ENCODE measurements around the gene NMUR2.

Gene NMUR2

DNA sequence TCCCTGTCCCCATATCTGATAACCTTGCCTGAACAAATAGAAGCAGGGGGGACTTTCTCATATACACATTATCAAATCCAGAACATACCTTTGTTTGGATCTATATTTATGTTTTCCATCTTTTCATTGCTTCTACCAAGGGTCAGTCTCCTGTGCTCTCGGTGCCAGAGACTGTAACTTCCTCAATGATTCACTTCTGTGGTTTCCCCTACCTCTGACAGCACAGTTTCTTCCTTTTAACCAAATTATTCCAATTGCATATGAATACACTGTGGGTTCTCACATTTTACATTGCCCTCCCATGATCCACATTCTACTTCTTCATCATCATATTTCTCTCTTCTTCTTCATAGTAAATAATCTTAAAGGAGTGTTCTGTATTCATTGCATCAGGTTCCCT, 32.2 kb downstream of the NMUR2 start:
- no peak overlapping the region for H3K4me3 ChIP-seq (ENCODE audit: low read length in 2 of 2)
- H3K27me3 ChIP-seq (ENCODE audit: control insufficient read depth in 1 of 2, insufficient read depth in 2 of 2, low read length in 2 of 2), result no peaks in the 10 kb centered on the region
- H3K36me3 ChIP-seq (ENCODE audit: control insufficient read depth in 2 of 2, insufficient read depth in 2 of 2, low read length in 2 of 2), result no peaks in the 10 kb centered on the region
- no peak overlapping the region for H3K9ac ChIP-seq (ENCODE audit: low read length in 2 of 2)
- H3K27ac ChIP-seq (ENCODE audit: low read length), result no peak overlapping the region
- H3K9me3 ChIP-seq (ENCODE audit: control insufficient read depth in 2 of 2, low read length in 2 of 2), result no peaks in the 10 kb centered on the region
- H3K4me1 ChIP-seq (ENCODE audit: control insufficient read depth, insufficient read depth, low read length), result no peaks in the 10 kb centered on the region

DNA sequence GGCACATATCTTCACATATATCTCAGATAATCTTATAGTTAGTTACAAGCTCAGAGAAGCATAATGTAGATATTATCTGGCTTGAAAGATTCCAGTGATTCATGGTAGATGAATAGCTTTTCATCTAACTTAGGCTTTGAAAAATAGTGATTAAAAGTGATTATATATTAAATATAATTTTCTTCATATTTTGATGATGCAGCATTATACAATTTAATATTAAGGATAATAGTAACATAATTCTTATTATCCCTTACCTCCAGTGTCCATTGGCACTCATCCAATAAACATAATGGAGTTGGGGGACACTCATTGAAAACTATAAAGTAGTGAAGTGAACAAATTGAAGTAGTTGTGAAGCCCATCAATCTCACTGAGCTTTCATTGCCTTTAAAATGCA, 35.8 kb downstream of the NMUR2 start:
- no peak overlapping the region for H3K4me3 ChIP-seq (ENCODE audit: low read length in 2 of 2)
- no peaks in the 10 kb centered on the region for H3K4me1 ChIP-seq (ENCODE audit: control insufficient read depth, insufficient read depth, low read length)
- no peaks in the 10 kb centered on the region for H3K27me3 ChIP-seq (ENCODE audit: control insufficient read depth in 1 of 2, insufficient read depth in 2 of 2, low read length in 2 of 2)
- H3K9me3 ChIP-seq (ENCODE audit: control insufficient read depth in 2 of 2, low read length in 2 of 2), result no peaks in the 10 kb centered on the region
- no peak overlapping the region for H3K9ac ChIP-seq (ENCODE audit: low read length in 2 of 2)
- H3K36me3 ChIP-seq (ENCODE audit: control insufficient read depth in 2 of 2, insufficient read depth in 2 of 2, low read length in 2 of 2), result no peaks in the 10 kb centered on the region
- H3K27ac ChIP-seq (ENCODE audit: low read length), result no peak overlapping the region

DNA sequence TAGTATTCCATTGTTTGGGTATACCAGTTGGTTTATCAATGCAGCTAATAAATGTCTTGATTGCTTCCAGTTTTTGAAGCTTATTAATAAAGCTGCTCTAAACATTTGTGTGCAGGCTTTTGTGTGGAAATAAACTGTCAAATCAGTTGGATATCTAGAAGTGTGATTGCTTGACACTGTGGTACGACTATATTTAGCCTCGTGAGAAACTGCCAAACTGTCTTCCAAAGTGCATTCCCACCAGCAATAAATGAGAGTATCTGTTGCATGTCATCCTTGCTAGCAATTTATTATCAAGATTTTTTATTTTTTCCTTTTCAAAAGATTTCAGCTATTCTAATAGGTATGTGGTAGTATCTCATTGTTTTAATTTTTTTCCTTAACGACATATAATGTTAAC, 37.5 kb downstream of the NMUR2 start:
- Histone ChIP-seq H3K27ac (ENCODE audit: low read length) (no peak overlapping the region), H3K36me3 (ENCODE audit: control insufficient read depth in 2 of 2, insufficient read depth in 2 of 2, low read length in 2 of 2) (no peaks in the 10 kb centered on the region), H3K9ac (ENCODE audit: low read length in 2 of 2) (no peak overlapping the region), H3K4me3 (ENCODE audit: low read length in 2 of 2) (no peak overlapping the region), H3K4me1 (ENCODE audit: control insufficient read depth, insufficient read depth, low read length) (no peaks in the 10 kb centered on the region), H3K9me3 (ENCODE audit: control insufficient read depth in 2 of 2, low read length in 2 of 2) (no peaks in the 10 kb centered on the region), H3K27me3 (ENCODE audit: control insufficient read depth in 1 of 2, insufficient read depth in 2 of 2, low read length in 2 of 2) (no peaks in the 10 kb centered on the region)

DNA sequence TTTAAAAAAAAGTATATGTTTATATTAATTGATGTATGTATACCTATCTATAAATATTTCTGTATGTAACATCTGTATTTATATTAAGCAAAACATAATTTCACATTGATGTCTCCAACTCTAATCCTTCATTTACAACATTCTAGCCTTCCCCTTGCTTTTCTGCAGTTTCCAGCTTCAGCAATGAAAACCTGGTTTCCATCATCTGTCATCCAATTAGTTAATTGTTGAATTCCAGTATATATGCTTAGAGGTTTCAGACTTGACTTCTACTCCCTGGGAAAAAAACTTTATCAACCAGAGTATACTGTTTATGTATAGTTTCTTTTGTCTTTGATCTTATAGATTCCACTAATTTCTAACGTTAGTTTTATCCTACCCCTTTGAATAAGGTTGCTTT, 38.4 kb downstream of the NMUR2 start:
- H3K27ac ChIP-seq (ENCODE audit: low read length), result no peak overlapping the region
- H3K9ac ChIP-seq (ENCODE audit: low read length in 2 of 2), result no peak overlapping the region
- H3K4me3 ChIP-seq (ENCODE audit: low read length in 2 of 2), result no peak overlapping the region
- no peaks in the 10 kb centered on the region for H3K36me3 ChIP-seq (ENCODE audit: control insufficient read depth in 2 of 2, insufficient read depth in 2 of 2, low read length in 2 of 2)
- H3K27me3 ChIP-seq (ENCODE audit: control insufficient read depth in 1 of 2, insufficient read depth in 2 of 2, low read length in 2 of 2), result no peaks in the 10 kb centered on the region
- no peaks in the 10 kb centered on the region for H3K9me3 ChIP-seq (ENCODE audit: control insufficient read depth in 2 of 2, low read length in 2 of 2)
- H3K4me1 ChIP-seq (ENCODE audit: control insufficient read depth, insufficient read depth, low read length), result no peaks in the 10 kb centered on the region

DNA sequence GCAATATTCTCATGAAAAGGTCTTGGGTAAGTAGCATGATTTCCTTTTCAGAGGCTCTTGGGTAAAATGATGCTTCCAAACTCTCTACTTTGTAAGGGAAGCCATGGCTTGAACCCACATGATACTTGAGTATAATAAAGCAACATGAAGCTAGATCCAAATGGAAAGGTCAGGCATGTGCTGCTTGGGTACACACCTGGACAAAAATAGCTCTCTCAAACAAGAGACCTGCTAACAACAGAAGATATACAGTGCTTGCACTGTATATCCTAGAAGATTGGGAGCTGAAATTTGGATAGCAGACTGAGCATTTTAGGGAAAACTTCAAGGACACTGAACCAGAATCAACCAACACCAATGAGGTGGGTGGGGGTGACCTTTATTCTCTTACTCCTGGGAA, 40.2 kb downstream of the NMUR2 start:
- no peak overlapping the region for H3K4me3 ChIP-seq (ENCODE audit: low read length in 2 of 2)
- no peak overlapping the region for H3K27ac ChIP-seq (ENCODE audit: low read length)
- H3K9ac ChIP-seq (ENCODE audit: low read length in 2 of 2), result no peak overlapping the region
- no peaks in the 10 kb centered on the region for H3K4me1 ChIP-seq (ENCODE audit: control insufficient read depth, insufficient read depth, low read length)
- H3K36me3 ChIP-seq (ENCODE audit: control insufficient read depth in 2 of 2, insufficient read depth in 2 of 2, low read length in 2 of 2), result no peaks in the 10 kb centered on the region
- H3K9me3 ChIP-seq (ENCODE audit: control insufficient read depth in 2 of 2, low read length in 2 of 2), result no peaks in the 10 kb centered on the region
- no peaks in the 10 kb centered on the region for H3K27me3 ChIP-seq (ENCODE audit: control insufficient read depth in 1 of 2, insufficient read depth in 2 of 2, low read length in 2 of 2)

DNA sequence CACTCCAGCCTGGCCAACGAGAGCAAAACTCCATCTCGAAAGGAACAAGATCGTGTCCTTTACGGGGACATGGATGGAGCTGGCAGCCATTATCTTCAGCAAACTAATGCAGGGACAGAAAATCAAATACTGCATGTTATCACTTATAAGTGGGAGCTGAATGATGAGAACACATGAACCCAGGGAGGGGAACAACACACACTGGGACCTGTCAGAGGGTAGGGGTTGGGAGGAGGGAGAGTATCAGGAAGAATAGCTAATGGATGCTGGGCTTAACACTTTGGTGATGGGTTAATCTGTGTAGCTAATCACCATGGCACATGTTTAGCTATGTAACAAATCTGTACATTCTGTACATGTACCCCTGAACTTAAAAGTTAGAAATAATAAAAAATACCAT, 40.9 kb downstream of the NMUR2 start:
- Histone ChIP-seq H3K9ac (ENCODE audit: low read length in 2 of 2) (no peak overlapping the region), H3K27ac (ENCODE audit: low read length) (no peak overlapping the region), H3K9me3 (ENCODE audit: control insufficient read depth in 2 of 2, low read length in 2 of 2) (no peaks in the 10 kb centered on the region), H3K27me3 (ENCODE audit: control insufficient read depth in 1 of 2, insufficient read depth in 2 of 2, low read length in 2 of 2) (no peaks in the 10 kb centered on the region), H3K4me1 (ENCODE audit: control insufficient read depth, insufficient read depth, low read length) (no peaks in the 10 kb centered on the region), H3K36me3 (ENCODE audit: control insufficient read depth in 2 of 2, insufficient read depth in 2 of 2, low read length in 2 of 2) (no peaks in the 10 kb centered on the region), H3K4me3 (ENCODE audit: low read length in 2 of 2) (no peak overlapping the region)

DNA sequence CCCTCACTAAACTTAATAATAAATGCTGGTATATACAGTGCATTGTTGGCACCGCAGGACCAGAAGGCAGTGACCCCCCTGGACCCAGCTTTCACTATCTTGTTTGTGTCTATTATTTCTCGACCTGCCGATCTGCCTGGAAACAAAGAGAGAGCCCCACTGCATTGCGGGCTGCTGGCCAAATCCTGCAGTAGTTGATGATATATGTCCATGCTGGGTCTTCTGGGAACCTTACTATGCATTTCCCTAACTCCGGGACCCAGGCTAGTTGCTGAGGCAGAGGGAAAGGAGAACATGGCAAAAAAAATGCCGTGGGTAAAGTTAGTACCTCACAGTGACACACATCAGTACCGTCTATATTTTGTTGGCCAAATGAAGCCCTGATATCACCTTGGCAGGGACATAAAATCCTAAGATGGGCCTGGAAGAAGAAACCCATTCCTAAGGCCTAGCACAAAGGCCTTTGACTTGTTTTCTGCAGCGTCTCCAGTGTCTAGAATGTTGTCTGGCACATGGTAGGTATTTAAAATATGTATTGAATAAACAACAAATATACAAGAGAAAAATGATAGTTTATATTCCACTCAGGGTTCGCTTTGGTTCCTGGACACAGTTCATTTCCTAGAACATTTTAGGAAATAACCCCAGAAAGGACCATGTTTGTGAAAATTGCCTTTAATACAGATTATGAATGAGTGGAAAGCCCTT, 46.1 kb downstream of the NMUR2 start:
- Histone ChIP-seq H3K4me1 (ENCODE audit: control insufficient read depth, insufficient read depth, low read length) (no peaks in the 10 kb centered on the region), H3K36me3 (ENCODE audit: control insufficient read depth in 2 of 2, insufficient read depth in 2 of 2, low read length in 2 of 2) (no peaks in the 10 kb centered on the region), H3K9me3 (ENCODE audit: control insufficient read depth in 2 of 2, low read length in 2 of 2) (no peaks in the 10 kb centered on the region), H3K27me3 (ENCODE audit: control insufficient read depth in 1 of 2, insufficient read depth in 2 of 2, low read length in 2 of 2) (no peaks in the 10 kb centered on the region), H3K4me3 (ENCODE audit: low read length in 2 of 2) (no peak overlapping the region), H3K9ac (ENCODE audit: low read length in 2 of 2) (no peak overlapping the region), H3K27ac (ENCODE audit: low read length) (no peak overlapping the region)

DNA sequence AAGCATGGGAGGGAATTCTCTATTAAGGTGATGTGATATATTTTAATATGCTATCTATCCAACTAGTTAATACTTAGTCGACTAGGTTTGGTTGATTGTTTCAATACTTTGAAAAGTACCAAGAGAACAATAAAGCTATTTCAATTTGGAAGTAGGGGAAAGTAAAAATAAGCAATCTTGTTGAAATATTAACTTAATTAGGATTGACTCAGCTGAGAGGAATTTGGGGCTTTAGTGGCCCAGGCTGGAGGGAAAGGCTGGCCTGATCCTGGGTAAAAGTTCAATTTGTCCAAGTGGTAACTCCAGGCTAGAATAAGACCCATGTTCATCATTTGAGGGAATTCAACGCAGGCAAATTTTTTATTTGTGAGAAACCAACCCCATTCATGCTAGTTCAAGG, 48.6 kb downstream of the NMUR2 start:
- Histone ChIP-seq H3K4me1 (ENCODE audit: control insufficient read depth, insufficient read depth, low read length) (no peaks in the 10 kb centered on the region), H3K27me3 (ENCODE audit: control insufficient read depth in 1 of 2, insufficient read depth in 2 of 2, low read length in 2 of 2) (no peaks in the 10 kb centered on the region), H3K4me3 (ENCODE audit: low read length in 2 of 2) (no peak overlapping the region), H3K36me3 (ENCODE audit: control insufficient read depth in 2 of 2, insufficient read depth in 2 of 2, low read length in 2 of 2) (no peaks in the 10 kb centered on the region), H3K9ac (ENCODE audit: low read length in 2 of 2) (no peak overlapping the region), H3K27ac (ENCODE audit: low read length) (no peak overlapping the region), H3K9me3 (ENCODE audit: control insufficient read depth in 2 of 2, low read length in 2 of 2) (no peaks in the 10 kb centered on the region)

DNA sequence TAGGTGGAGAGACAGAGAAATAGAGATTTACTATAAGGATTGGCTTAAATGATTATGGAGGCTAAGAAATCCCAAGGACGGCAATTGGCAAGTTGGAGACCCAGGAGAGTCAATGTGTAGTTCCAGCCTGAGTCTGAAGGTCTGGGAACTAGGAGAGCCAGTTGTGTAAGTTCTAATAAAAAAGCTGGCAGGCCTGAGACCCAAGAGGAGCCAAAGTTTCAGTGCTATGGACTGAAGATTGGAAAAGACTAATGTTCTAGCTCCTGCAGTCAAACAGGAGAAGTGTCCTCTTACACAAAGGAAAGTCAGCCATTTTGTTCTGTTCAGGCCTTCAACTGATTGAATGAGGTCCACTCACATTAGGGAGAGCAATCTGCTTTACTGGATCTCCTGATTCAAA, 50.0 kb downstream of the NMUR2 start:
- H3K36me3 ChIP-seq (ENCODE audit: control insufficient read depth in 2 of 2, insufficient read depth in 2 of 2, low read length in 2 of 2), result no peaks in the 10 kb centered on the region
- no peak overlapping the region for H3K9ac ChIP-seq (ENCODE audit: low read length in 2 of 2)
- no peaks in the 10 kb centered on the region for H3K4me1 ChIP-seq (ENCODE audit: control insufficient read depth, insufficient read depth, low read length)
- H3K9me3 ChIP-seq (ENCODE audit: control insufficient read depth in 2 of 2, low read length in 2 of 2), result no peaks in the 10 kb centered on the region
- no peak overlapping the region for H3K27ac ChIP-seq (ENCODE audit: low read length)
- H3K4me3 ChIP-seq (ENCODE audit: low read length in 2 of 2), result no peak overlapping the region
- H3K27me3 ChIP-seq (ENCODE audit: control insufficient read depth in 1 of 2, insufficient read depth in 2 of 2, low read length in 2 of 2), result no peaks in the 10 kb centered on the region

DNA sequence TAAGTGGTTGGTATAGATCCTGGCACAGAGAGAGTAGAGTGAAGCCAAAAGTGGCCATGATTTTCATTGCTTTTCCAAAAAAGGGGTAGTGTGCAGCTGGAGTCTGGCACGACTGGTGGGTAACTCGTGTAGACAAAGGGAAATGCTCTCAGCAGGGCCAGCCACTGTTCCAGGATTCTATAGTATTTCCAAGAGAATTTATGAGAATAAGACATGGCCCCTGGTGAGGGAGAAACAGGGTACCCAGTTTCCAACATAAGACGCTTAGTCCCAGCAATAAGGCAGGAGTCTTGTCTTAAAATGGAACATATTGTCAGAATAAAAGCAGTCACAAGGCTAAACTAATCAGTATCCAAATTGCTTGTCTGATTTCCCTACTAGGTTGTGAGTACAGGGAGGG, 52.1 kb downstream of the NMUR2 start:
- Histone ChIP-seq H3K27ac (ENCODE audit: low read length) (no peak overlapping the region), H3K9me3 (ENCODE audit: control insufficient read depth in 2 of 2, low read length in 2 of 2) (no peaks in the 10 kb centered on the region), H3K36me3 (ENCODE audit: control insufficient read depth in 2 of 2, insufficient read depth in 2 of 2, low read length in 2 of 2) (no peaks in the 10 kb centered on the region), H3K9ac (ENCODE audit: low read length in 2 of 2) (no peak overlapping the region), H3K4me1 (ENCODE audit: control insufficient read depth, insufficient read depth, low read length) (no peaks in the 10 kb centered on the region), H3K27me3 (ENCODE audit: control insufficient read depth in 1 of 2, insufficient read depth in 2 of 2, low read length in 2 of 2) (no peaks in the 10 kb centered on the region), H3K4me3 (ENCODE audit: low read length in 2 of 2) (no peak overlapping the region)

DNA sequence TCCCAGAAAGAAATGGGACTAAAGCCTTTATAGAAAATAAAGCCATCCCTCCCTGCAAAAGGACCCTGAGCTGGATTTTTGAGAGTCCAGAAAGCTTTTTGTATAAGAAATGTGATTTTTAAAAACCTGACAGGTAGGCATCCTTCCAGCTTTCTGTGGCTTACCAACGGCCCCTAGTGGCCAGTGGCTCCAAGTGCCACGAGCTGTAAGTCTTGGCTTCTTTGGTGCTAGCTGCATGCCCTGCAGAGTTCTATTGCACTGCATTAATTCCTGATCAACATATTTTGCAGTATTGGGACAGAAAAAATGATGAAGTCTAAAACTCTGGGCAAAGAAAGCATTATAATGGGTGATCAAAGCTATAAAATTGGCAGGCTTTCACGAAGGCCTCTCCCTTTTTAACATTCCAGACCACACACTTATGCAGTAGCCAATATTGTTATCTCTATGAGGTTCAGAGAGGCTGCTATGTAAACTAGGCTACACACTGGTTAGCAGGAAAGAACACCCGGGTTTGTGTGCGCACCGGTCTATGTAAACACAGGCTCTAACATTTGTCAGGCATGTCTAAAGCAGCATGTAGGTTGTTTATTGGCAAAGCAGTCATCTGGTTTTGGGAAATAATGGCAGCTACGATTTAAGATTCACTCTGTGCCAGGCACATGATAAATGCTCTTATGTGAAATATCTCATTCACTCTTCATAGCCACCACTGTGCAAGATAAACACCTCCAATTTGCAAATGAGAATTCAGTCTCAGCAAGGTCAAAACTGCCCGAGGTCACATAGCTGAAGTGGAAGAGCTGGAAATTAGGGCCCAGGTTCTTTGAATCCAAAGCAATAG, 55.2 kb downstream of the NMUR2 start:
- no peaks in the 10 kb centered on the region for H3K27me3 ChIP-seq (ENCODE audit: control insufficient read depth in 1 of 2, insufficient read depth in 2 of 2, low read length in 2 of 2)
- H3K36me3 ChIP-seq (ENCODE audit: control insufficient read depth in 2 of 2, insufficient read depth in 2 of 2, low read length in 2 of 2), result no peaks in the 10 kb centered on the region
- H3K9me3 ChIP-seq (ENCODE audit: control insufficient read depth in 2 of 2, low read length in 2 of 2), result peaks cover 0 to 3% of the 10 kb centered on the region in 2 donors
- H3K4me1 ChIP-seq (ENCODE audit: control insufficient read depth, insufficient read depth, low read length), result no peaks in the 10 kb centered on the region
- H3K27ac ChIP-seq (ENCODE audit: low read length), result no peak overlapping the region
- no peak overlapping the region for H3K9ac ChIP-seq (ENCODE audit: low read length in 2 of 2)
- no peak overlapping the region for H3K4me3 ChIP-seq (ENCODE audit: low read length in 2 of 2)
